ENCODE results near the gene PREX1. TPM values are rescaled to one million over a fixed set of nuclear protein-coding genes. Genes with fewer than 3 reads are reported as not detected.
"Not testable (repeated sequence)": the region's sequence is repeated elsewhere in the genome, so short reads cannot be mapped to it uniquely, and the experiment has no call there.

The PREX1 gene
- total RNA-seq, 1 donor, result 57.4 TPM

DNA sequence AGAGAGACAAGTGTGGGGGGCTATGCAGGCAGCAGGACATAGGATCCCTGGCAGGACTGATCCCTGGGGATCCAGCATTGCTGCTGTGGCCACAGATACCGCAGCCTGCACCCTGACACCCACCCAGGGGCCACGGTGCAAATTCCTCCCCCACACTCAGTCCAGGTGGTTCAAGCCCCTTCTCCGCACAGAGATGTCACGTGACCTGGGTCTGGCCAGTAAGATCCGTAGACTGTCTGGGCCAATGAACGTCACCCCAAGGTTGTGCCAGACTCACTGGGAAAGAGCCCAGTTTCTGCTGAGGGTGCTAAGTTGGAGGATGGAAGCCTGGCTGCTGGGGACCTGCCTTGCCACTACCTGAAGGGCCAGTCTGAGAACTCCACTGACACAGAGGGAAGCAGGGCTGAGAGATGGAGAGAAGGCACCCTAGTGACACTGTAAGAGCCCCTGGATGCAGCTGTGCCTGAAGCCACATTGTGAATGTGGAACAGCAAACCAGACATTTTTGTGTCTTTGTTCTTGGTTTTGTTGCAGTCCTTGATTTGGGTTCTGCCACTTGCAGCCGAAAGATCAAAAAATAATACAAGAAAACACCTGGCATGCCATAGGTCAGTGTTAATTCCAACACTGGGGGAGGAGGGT lies 228.6 kb downstream of the PREX1 start:
- DNase-seq (ENCODE audit: low read depth), result no peak
- TF ChIP-seq, protein P1, sequence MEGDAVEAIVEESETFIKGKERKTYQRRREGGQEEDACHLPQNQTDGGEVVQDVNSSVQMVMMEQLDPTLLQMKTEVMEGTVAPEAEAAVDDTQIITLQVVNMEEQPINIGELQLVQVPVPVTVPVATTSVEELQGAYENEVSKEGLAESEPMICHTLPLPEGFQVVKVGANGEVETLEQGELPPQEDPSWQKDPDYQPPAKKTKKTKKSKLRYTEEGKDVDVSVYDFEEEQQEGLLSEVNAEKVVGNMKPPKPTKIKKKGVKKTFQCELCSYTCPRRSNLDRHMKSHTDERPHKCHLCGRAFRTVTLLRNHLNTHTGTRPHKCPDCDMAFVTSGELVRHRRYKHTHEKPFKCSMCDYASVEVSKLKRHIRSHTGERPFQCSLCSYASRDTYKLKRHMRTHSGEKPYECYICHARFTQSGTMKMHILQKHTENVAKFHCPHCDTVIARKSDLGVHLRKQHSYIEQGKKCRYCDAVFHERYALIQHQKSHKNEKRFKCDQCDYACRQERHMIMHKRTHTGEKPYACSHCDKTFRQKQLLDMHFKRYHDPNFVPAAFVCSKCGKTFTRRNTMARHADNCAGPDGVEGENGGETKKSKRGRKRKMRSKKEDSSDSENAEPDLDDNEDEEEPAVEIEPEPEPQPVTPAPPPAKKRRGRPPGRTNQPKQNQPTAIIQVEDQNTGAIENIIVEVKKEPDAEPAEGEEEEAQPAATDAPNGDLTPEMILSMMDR (IDR thresholded peaks at IDR 0.05; ENCODE audit: insufficient read depth, low read depth, low read length), result no peak
- no peak overlapping the region for H3K4me3 ChIP-seq (ENCODE audit: low read depth, low read length)

DNA sequence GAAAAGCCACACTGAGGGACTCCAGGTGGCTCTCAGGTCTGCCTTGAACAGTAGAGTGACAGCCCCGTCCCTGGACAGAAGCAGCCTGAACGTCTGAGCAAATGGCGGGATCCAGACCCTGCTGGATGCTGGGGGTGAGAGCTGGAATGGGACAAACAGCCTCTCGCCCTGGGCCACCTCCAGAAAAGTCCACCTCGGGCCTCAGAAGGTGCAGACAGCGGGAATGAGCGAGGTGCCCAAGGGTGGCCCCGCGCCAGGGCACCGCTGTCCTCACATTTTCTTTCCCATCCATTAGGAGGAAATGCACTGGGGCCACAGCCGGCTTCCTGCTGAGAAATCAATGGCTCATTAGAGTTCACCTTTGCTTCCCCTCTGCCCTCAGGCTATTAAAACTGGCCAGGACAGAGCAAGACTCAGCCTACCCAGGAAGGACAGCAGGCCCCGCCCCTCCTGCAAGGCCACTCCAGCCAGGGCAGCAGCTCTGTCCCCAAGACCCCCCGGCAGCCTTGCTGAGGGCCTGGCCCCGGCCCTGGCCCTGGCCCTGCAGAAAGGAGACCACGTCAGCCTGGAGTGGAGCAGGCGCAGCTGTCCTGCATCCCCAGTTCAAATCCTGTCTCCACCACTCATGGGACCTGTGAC lies 229.4 kb downstream of the PREX1 start:
- DNase-seq (ENCODE audit: low read depth); H3K4me3 ChIP-seq (ENCODE audit: low read depth, low read length): not testable (repeated sequence)

DNA sequence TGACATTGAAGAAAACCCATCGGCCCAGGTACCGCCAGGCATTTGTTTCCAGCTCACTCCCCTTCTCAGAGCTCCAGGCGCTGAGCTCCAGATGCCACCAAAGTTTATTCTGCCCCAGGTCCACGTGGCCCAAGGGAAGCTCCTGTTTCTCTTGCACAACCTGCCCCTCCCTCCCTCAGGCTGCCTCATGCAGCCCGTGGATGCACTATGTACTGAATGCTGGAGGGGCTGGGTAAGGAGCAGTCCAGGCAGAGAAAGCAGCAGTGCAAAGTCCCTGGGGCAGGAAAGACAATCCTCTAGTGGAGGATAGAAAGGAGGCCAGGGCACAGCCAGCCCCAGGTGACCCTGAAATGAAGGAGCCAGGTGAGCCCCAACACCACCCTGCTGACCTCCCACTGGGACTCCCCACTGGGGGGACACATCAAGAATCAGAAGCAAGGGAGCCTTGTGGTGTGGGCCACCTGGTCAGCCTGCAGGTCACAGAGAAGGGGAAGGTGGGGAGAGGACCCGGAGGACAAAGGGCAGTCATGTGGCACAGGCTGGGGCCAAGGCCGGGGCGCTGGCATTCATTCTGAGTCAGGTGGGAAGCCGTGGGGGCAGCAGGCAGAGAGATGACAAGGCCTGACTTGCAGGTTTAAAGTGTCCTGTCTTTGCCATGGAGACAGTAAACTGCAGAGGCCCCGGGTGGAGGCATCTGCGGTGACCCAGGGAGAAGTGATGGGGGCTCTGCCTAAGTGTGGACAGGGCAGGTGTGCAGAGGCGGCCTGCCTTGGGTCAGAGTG lies 230.1 kb downstream of the PREX1 start:
- DNase-seq (ENCODE audit: low read depth), result no peak
- TF ChIP-seq, protein P1 (IDR thresholded peaks at IDR 0.05; ENCODE audit: insufficient read depth, low read depth, low read length), result no peak
- no peak overlapping the region for H3K4me3 ChIP-seq (ENCODE audit: low read depth, low read length)

DNA sequence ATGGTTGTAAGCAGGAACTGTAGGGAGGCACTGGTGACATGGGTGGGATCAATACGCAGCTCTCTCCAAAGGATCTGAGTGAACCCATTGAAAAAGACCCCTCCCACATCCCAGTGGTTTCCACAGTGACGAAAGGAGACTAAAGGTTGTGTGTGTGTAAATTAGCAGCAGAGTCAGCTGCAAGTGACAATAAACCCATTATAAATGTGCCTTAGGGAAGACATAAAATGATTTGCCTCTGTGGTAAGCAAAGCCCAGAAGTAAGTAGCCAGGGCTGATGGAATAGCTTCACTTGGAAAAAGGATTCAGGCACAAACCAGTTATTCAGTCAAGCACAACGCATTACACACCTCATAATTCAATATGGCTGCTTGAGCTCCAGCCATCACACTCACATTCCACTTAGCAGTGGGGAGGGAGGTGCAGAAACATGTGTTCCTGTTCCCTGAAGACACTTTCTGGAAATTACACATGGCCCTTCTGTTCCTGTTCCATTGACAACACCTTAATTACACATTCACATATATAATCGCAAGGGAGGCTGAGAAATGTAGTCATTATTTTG lies 231.4 kb downstream of the PREX1 start:
- TF ChIP-seq, protein P1 (IDR thresholded peaks at IDR 0.05; ENCODE audit: insufficient read depth, low read depth, low read length), result no peak
- no peak for DNase-seq (ENCODE audit: low read depth)
- H3K4me3 ChIP-seq (ENCODE audit: low read depth, low read length), result no peak overlapping the region

DNA sequence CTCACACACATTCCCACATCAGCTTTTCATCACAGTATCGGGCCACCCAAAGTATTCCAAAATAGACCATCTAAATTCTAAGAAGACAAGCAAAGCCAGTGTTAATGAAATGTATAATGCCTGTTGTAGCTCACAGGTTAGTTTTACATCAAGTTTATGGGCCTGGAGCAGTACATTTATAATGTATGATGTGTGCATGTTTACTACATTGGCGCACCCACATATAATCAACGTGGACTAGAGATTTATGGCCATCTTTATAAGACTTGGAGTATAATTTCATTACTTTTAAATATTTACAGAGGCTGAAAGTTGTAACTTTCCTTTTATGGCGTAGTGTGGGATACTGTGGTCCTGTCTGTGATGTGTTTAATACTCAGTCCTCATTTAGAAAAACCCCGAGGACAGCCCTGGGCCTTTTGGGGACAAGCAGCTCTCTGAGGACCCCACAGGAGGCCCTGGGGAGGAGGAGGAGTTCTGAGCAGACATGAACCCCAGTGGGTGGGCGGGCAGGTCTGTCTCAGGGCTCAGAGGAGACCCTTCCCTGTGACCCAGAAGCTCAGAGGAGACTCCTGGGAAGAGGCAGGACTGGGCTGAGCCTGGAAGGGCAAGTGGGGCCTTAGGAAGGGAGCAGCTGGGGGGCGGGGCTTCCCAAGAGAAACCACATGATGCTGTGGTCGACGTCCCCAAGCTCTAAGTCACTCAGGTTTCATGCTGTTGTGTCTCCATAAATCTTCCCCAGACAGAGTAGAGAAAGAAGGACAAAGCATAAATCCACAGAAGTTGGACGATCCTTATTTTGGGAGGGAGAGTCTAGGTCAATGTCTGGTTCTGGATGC lies 232.1 kb downstream of the PREX1 start:
- TF ChIP-seq, protein P1 (IDR thresholded peaks at IDR 0.05; ENCODE audit: insufficient read depth, low read depth, low read length), result no peak
- no peak overlapping the region for H3K4me3 ChIP-seq (ENCODE audit: low read depth, low read length)
- no peak for DNase-seq (ENCODE audit: low read depth)

DNA sequence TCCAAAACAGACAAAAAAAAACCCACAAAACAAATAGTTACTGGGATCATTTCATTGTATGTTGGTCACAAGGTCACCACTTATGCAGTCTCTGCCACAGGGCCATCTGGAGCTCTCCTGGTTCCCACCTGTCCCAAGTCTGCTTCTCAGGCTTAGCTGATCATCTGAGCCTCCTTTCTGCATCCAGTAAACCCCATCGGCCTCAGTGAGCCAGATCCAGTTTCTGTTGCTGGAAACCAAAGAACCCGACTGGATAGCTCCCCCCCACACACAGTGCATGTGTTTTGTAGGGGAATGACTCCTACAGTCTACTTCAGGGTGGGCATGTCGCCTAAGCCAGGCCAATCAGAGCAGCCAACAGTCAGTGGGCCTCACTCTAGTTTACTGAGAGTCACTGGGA lies 233.3 kb downstream of the PREX1 start:
- H3K4me3 ChIP-seq (ENCODE audit: low read depth, low read length), result no peak overlapping the region
- DNase-seq (ENCODE audit: low read depth), result no peak
- TF ChIP-seq, protein P1 (IDR thresholded peaks at IDR 0.05; ENCODE audit: insufficient read depth, low read depth, low read length), result no peak
